Panc1 (cell line): Measurements from ENCODE around the gene NDRG3. TPM values are rescaled to one million over a fixed set of nuclear protein-coding genes. Genes with fewer than 3 reads are reported as not detected.

Experiments used
- ATAC-seq: fragments of 200-7000 bp; cut with Tn5 transposase; 2 replicates; pipeline ENCODE4 v1.9.1; 2020; ENCODE audit warnings: mild to moderate bottlenecking, moderate library complexity
- BruUV-seq: library from RNA; stranded (reverse); fragments of 400-500 nt; replicated peaks from 2 replicates; lab custom pipeline; 2021; lab: Mats Ljungman, UMichigan
- CTCF ChIA-PET: fragments of 300-600 bp; sonication (Branson Sonifier 250); formaldehyde crosslinking; loops from one replicate; lab custom pipeline; 2022; ENCODE audit warnings: antibody characterized with exemption; lab: Charles Lee
- POLR2A ChIA-PET: fragments of 300-600 bp; sonication (Branson Sonifier 250); formaldehyde crosslinking; loops from one replicate; lab custom pipeline; 2022; ENCODE audit warnings: antibody characterized with exemption; lab: Charles Lee
- DNase-seq: peaks from one replicate; pipeline ENCODE4 v3.0.0-alpha.2; 2010; ENCODE audit warnings: low read depth, low spot score
- H3K27ac ChIP-seq: 2 replicates; pipeline ENCODE4 v1.5.1; 2011; ENCODE audit warnings: mild to moderate bottlenecking, low read length, inconsistent platforms
- H3K27me3 ChIP-seq: fragments of 200-500 bp; sonication (Bioruptor generic); 2 replicates; pipeline ENCODE4 v1.6.0; 2014; ENCODE audit warnings: low read length, inconsistent platforms; ENCODE audit not compliant: control insufficient read depth, insufficient read depth
- H3K36me3 ChIP-seq: fragments of 200-500 bp; sonication (Bioruptor generic); 2 replicates; pipeline ENCODE4 v1.5.1; 2014; ENCODE audit warnings: inconsistent platforms, mild to moderate bottlenecking, low read length, moderate library complexity; ENCODE audit not compliant: control insufficient read depth, insufficient read depth
- H3K4me1 ChIP-seq: 2 replicates; pipeline ENCODE4 v1.5.1; 2011; ENCODE audit warnings: inconsistent platforms, mild to moderate bottlenecking, low read length, moderate library complexity; ENCODE audit not compliant: control insufficient read depth, insufficient read depth
- H3K4me3 ChIP-seq, 2 experiments: 2 replicates each; pipeline ENCODE4 v1.5.1; 2011 to 2012; ENCODE audit warnings: low read depth in 2 of 2, low read length in 2 of 2, mild to moderate bottlenecking in 2 of 2, inconsistent platforms in 1 of 2, moderate library complexity in 1 of 2
- H3K9me3 ChIP-seq: fragments of 200-500 bp; sonication (Bioruptor generic); 2 replicates; pipeline ENCODE4 v1.5.1; 2014; ENCODE audit warnings: low read depth, mild to moderate bottlenecking, inconsistent platforms, low read length, moderate library complexity; ENCODE audit not compliant: control insufficient read depth, insufficient read depth
- POLR2AphosphoS5 ChIP-seq: IDR thresholded peaks from 2 replicates; pipeline ENCODE4 v1.6.1; 2012; ENCODE audit warnings: mild to moderate bottlenecking, low read depth, low read length, moderate library complexity
- SIN3A ChIP-seq: IDR thresholded peaks from 2 replicates; pipeline ENCODE4 v1.6.1; 2012; ENCODE audit warnings: low read depth, mild to moderate bottlenecking, low read length, moderate library complexity, borderline replicate concordance; ENCODE audit not compliant: insufficient read depth
- TCF7L2 ChIP-seq: IDR thresholded peaks from 2 replicates; pipeline ENCODE4 v1.6.1; 2011; ENCODE audit warnings: mild to moderate bottlenecking, low read depth, low read length, inconsistent platforms
- in situ Hi-C: cut with HindIII; loops from 2 replicates; pipeline ENCODE4 v1.10.0; 2016; ENCODE audit warnings: low sequenced_read_pairs, low pct_unique_long_range_greater_than_20kb
- intact Hi-C: fragments of 100-400 bp; cut with micrococcal nuclease; formaldehyde crosslinking; loops from one replicate; pipeline ENCODE4 v1.10.0; 2022; ENCODE audit not compliant: unreplicated experiment
- total RNA-seq: library from RNA; stranded (reverse); gene quantifications from one replicate; pipeline ENCODE4 v1.2.1, GENCODE V29; 2021; ENCODE audit not compliant: unreplicated experiment
- TF ChIP-seq, protein P1 (sequence below): fragments of 450-650 bp; IDR thresholded peaks from 2 replicates; pipeline ENCODE4 v1.5.1; 2017; ENCODE audit warnings: mild to moderate bottlenecking
- TF ChIP-seq, protein P2 (sequence below), 2 experiments: IDR thresholded peaks; 2 replicates each; pipeline ENCODE4 v1.6.1; 2011 to 2012; ENCODE audit warnings: low read depth in 2 of 2, control low read depth in 1 of 2, low read length in 1 of 2, mild to moderate bottlenecking in 1 of 2, moderate library complexity in 1 of 2; ENCODE audit not compliant: insufficient read depth in 1 of 2

Gene NDRG3
- total RNA-seq, 1 experiment from 2014 or later, result 36.0 TPM

DNA sequence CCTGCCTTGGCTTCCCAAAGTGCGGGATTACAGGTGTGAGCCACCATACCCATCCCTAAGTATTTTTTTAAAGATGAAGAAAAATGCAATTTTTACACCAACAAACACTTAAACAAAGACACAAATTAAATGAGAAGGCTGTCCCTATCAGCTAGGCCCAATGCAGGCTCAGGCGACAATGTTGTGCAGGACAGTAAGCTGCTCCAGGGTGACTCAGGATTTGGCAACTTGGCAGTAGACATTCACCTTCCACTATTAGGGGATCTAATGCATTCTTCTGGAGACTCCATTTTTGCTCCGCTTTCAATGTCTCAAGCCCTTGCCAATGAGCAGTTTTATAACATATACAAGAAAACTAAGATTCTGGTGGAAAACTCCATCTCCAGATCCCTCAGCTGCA lies 19.7 kb downstream of the NDRG3 start:
- ATAC-seq (no peak; the same call in 1 of the 2 replicates), DNase-seq (no peak)
- no peak overlapping the region for H3K4me3 ChIP-seq
- intact Hi-C loops (no loop called here), in situ Hi-C loops (no loop called here)
- no TSS peak for BruUV-seq
- H3K27me3 ChIP-seq, result no peaks in the 10 kb centered on the region
- CTCF ChIA-PET, result no interaction called here
- no peaks in the 10 kb centered on the region for H3K4me1 ChIP-seq
- TF ChIP-seq POLR2AphosphoS5, result no peak
- TF ChIP-seq TCF7L2, result no peak
- TF ChIP-seq, protein P1, sequence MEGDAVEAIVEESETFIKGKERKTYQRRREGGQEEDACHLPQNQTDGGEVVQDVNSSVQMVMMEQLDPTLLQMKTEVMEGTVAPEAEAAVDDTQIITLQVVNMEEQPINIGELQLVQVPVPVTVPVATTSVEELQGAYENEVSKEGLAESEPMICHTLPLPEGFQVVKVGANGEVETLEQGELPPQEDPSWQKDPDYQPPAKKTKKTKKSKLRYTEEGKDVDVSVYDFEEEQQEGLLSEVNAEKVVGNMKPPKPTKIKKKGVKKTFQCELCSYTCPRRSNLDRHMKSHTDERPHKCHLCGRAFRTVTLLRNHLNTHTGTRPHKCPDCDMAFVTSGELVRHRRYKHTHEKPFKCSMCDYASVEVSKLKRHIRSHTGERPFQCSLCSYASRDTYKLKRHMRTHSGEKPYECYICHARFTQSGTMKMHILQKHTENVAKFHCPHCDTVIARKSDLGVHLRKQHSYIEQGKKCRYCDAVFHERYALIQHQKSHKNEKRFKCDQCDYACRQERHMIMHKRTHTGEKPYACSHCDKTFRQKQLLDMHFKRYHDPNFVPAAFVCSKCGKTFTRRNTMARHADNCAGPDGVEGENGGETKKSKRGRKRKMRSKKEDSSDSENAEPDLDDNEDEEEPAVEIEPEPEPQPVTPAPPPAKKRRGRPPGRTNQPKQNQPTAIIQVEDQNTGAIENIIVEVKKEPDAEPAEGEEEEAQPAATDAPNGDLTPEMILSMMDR, result no peak
- TF ChIP-seq SIN3A, result no peak
- TF ChIP-seq, protein P2, sequence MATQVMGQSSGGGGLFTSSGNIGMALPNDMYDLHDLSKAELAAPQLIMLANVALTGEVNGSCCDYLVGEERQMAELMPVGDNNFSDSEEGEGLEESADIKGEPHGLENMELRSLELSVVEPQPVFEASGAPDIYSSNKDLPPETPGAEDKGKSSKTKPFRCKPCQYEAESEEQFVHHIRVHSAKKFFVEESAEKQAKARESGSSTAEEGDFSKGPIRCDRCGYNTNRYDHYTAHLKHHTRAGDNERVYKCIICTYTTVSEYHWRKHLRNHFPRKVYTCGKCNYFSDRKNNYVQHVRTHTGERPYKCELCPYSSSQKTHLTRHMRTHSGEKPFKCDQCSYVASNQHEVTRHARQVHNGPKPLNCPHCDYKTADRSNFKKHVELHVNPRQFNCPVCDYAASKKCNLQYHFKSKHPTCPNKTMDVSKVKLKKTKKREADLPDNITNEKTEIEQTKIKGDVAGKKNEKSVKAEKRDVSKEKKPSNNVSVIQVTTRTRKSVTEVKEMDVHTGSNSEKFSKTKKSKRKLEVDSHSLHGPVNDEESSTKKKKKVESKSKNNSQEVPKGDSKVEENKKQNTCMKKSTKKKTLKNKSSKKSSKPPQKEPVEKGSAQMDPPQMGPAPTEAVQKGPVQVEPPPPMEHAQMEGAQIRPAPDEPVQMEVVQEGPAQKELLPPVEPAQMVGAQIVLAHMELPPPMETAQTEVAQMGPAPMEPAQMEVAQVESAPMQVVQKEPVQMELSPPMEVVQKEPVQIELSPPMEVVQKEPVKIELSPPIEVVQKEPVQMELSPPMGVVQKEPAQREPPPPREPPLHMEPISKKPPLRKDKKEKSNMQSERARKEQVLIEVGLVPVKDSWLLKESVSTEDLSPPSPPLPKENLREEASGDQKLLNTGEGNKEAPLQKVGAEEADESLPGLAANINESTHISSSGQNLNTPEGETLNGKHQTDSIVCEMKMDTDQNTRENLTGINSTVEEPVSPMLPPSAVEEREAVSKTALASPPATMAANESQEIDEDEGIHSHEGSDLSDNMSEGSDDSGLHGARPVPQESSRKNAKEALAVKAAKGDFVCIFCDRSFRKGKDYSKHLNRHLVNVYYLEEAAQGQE (IDR thresholded peaks at IDR 0.05; ENCODE audit: insufficient read depth in 1 of 2, low read depth in 2 of 2, low read length in 1 of 2), result no peak
- H3K27ac ChIP-seq, result no peak overlapping the region
- no peaks in the 10 kb centered on the region for H3K36me3 ChIP-seq
- POLR2A ChIA-PET, result interaction anchor here (0.6 to 0.7 kb wide), 2 partner anchors 34 to 524 kb away, joined by 3 read pairs; no protein-coding TSS in a partner anchor
- H3K9me3 ChIP-seq, result no peaks in the 10 kb centered on the region

DNA sequence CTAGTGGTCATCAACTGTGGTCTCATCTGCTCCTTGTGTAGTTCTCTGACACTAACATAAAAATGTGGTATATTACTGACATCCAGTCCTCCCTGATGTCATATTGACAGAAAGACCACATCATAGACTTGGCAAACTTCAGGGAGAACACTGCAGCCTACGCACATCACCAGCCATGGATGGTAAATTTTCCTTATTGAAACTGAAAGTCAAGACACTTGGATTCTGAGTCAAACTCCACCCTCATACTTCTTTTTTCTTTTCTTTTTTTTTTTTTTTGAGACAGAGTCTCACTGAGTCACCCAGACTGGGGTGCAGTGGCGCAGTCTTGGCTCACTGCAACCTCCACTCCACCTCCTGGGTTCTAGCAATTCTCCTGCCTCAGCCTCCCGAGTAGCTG lies 25.4 kb downstream of the NDRG3 start:
- DNase-seq, result no peak
- CTCF ChIA-PET, result no interaction called here
- TF ChIP-seq SIN3A (no peak), POLR2AphosphoS5 (no peak), TCF7L2 (no peak)
- TF ChIP-seq, protein P2 (IDR thresholded peaks at IDR 0.05; ENCODE audit: insufficient read depth in 1 of 2, low read depth in 2 of 2, low read length in 1 of 2), result no peak
- TF ChIP-seq, protein P1, result no peak
- Histone ChIP-seq H3K4me3 (no peak overlapping the region), H3K36me3 (no peaks in the 10 kb centered on the region), H3K27me3 (no peaks in the 10 kb centered on the region), H3K9me3 (no peaks in the 10 kb centered on the region), H3K27ac (no peak overlapping the region), H3K4me1 (no peaks in the 10 kb centered on the region)
- BruUV-seq, result no TSS peak
- POLR2A ChIA-PET, result no interaction called here
- intact Hi-C loops (no loop called here), in situ Hi-C loops (no loop called here)
- no peak for ATAC-seq
